ENCODE data around the gene RASSF7.
A peak's percentile ranks its signal among the peaks of the same experiment; 100 is the strongest.

The RASSF7 gene

DNA sequence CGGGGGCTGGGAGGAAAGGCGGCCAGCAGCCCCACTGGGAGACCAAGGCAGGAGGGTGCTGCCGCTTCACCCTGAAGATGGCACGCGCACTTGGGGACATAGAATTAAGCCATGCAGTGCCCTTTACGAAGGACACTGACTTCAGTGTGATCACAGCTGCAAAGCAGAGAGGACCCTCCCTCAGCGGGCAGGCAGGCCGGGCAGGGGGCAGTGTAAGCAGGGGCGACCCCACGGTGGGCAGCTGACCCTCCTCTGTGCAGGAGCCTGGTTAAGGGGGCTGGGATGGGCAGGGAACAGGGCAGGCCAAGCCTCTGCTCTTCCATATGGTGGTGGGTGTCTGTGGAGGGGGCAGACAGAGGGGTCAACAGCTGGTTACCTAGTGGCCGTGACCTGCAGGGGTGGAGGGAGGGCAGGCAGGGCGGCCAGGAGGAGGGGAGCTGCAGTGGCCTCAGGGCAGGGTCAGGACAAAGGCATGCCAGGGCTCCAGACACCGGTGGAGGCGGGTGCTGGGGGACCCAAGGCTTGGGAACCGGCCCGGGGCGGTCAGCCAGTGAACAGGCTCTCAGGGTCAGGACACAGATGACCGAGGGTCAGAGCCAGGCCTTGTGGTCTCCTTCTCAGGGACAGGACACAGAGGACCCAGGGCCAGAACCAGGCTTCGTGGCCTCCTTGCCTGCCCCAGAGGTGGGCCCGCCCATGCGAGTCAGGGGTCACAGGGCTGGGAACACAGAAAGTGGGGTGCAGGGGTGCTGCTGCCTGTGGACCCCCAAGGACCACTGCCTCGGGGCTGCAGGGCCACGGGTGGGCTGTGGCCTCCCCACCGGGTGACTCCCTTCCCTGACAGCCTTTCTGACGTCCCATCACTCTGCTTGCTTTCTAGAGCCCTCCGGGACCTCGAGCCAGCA is 7.4 kb upstream of the RASSF7 start:
- DNase-seq: no peak

DNA sequence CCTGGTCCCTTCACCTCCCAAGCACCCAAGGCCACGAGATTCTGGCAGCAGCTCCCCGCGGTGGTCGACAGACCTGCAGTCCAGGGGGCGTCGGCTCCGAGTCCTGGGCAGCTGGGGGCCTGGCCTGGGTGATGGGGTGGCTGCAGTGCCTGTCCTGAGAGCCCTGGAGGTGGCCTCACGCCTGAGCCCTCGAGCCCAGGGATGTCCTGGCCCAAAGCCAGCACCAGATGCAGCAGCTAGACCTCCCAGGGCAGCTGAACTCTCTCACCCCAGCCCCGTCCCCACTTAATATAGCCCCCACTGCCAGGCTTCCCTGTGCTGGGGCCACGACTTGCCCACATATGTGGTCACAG is 6.8 kb upstream of the RASSF7 start:
- no peak for DNase-seq

GRCh38 chr11:554428-555226 is 6.1 kb upstream of the RASSF7 start:
- DNase-seq: peak; percentile 78

GRCh38 chr11:555227-555779 is 5.5 kb upstream of the RASSF7 start:
- DNase-seq: no peak

- peak; percentile 25 for DNase-seq
Measured at GRCh38 chr11:555780-556661, 4.7 kb upstream of the RASSF7 start.

- no peak for DNase-seq
Measured at GRCh38 chr11:556662-557256, 4.0 kb upstream of the RASSF7 start.

GRCh38 chr11:557328-558132 is 3.2 kb upstream of the RASSF7 start:
- no peak for DNase-seq

GRCh38 chr11:558503-558902 is 2.3 kb upstream of the RASSF7 start:
- no peak for DNase-seq

DNA sequence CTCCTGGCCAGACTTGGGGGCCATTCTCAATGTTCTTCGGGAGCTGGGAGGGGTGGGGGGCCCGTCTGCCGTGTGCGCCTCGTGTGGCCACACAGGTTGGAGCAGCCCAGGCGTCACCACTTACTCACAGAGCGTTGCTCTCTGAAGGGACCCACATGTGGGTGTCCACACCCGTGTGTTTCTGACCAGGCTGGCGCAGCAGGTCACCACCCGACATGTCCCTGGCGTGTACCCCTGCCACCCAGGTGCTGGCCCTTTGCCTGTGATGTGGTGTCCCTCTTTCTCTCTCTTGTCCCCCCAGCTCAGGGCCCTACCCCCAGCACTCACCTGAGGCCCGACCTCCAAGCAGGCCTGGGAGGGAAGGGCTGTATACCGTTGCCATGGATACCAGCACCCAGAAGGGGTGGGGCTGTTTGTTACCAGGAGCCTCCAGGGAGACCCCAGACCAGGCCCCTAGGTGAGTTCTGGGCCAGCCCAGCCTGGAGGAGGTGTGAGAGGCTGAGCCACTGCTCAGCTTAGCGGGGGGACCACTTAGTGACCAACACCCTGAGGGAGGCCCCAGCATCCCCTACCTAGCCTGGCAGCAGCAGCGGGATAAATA is 1.6 kb upstream of the RASSF7 start:
- DNase-seq: no peak

DNA sequence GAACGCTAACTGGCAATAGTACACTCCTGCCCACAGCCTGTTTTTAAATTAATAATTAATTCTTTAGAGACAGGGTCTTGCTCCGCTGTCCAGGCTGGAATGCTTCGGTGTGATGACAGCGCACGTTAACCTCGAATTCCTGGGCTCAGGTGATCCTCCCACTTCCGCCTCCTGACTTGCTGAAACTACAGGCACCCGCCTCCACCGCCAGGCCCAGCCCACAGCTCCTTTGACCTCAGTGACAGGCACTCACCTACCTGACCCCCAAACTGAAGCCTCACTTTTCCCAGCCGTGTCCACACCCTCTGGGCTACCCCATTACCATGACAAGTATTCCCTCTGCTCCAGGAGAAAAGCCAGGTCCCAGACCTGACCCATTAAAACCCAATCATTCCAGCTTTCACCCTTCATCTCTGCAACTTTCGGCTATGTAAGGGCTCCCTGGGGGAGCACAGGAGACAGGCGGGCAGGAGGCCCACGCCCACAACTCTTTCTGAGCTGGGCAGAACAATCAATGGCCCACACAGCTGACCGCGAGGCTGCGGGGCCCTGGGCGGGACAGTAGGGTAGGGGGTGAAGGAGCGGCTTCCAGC is 962 bp upstream of the RASSF7 start:
- no peak for DNase-seq

DNA sequence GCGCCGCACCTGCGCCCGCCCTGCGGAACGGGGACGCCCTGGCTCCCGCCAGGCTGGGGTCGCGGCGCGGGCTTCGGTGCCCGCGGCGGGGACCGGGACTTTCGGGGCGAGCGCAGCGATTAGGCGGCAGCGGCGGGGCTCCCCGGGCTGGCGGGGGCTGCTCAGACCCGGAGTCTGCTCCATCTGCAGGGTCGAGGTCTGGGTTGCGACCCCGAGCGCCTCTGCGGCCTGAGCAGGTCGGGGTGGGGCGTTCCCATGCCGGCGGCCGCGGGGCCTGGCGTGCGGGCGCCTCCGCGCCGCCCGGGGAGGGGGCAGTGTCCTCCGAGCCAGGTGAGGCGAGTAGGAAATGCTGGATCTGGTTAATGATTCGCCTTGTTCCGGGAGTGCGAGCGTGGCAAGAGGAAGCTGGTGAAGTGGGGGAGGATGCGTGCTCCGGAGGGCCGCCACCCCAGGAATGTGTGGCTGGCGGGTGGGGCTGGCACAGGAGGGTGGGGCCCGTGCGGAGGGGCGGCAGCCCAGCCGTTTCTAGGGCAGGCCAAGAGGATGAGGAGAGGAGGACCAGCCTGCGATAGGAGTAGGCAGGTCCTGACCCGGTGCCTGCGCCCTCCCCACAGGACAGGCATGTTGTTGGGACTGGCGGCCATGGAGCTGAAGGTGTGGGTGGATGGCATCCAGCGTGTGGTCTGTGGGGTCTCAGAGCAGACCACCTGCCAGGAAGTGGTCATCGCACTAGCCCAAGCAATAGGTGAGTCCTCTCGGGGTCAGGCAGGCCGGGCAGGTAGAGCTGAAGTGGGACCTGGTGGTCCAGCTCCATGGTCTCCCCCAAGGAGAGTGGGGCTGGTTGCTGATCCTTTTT is 606 bp downstream of the RASSF7 start:
- DNase-seq: peak; percentile 20

- DNase-seq: no peak
Measured at GRCh38 chr11:562046-562645, 1.4 kb downstream of the RASSF7 start.

DNA sequence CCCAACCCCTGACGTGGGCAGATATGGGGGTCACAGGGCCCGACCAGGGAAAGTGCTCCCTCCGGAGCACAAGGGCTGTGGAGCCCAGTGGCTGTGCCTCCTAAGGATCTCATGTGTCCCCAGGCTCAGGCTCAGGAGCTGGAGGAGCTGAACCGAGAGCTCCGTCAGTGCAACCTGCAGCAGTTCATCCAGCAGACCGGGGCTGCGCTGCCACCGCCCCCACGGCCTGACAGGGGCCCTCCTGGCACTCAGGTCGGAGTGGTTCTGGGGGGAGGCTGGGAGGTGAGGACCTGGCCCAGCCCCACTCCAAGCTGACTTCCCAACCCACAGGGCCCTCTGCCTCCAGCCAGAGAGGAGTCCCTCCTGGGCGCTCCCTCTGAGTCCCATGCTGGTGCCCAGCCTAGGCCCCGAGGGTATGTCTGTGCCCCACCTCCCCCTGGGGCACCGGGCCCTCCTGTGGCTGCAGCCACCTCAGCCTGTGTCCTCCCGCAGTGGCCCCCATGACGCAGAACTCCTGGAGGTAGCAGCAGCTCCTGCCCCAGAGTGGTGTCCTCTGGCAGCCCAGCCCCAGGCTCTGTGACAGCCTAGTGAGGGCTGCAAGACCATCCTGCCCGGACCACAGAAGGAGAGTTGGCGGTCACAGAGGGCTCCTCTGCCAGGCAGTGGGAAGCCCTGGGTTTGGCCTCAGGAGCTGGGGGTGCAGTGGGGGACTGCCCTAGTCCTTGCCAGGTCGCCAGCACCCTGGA is 2.5 kb downstream of the RASSF7 start:
- no peak for DNase-seq

DNA sequence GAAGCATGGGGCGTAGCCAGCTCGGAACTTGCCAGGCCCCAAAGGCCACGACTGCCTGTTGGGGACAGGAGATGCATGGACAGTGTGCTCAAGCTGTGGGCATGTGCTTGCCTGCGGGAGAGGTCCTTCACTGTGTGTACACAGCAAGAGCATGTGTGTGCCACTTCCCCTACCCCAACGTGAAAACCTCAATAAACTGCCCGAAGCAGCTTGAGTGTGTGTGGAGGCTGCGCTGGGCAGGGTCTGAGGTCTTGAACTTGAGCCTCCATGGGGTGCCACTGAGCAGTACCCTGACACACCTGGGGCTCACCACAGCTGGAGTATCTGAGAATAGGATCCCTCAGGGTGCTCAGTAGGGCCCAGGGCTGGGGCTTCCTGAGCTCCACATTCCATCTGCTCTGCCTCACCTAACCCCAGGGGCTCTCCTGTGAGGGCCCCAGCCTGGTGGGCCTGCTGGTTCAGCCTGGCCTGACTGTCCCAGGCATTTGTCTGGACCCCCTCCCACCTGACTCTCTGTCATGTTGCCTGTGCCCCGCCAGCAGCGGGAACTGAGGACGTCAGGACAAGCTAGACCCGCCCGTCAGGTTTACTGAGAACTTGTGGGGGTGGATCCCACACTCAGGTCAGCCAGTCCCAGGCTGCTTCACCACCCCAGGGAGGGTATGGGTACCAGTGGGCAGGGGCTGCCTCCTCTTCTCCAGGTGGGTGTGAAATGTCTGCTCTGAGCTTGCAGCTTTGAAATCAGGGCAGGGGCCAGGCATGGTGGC is 3.2 kb downstream of the RASSF7 start:
- DNase-seq: no peak

DNA sequence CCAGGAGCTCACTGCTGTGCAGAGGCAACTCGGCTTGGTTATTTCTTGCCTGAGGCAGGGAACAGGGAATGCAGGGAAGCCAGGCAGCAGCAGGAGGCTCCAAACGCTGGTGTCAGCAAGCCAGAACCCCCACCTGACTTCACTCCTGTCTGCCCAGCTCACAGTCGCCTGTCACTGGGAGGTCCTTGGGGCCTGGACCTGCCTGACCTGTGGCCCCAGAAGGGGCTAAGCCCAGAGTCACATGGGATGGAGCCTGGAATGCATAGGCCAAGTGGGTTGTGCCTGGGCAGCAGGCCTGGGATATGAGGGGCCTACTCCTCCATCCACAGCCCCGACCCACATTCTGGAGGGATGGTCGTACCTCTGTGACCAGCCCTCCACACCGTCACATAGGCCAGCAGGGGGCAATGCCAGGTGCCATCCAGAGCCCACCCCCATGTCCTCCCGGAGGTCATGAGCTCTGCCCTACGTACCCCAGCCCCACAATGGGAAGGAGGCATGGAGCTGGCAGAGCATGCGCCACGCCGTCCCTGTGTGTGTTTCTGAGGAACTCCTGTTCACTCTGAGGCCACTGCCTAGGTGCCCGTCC is 5.2 kb downstream of the RASSF7 start:
- no peak for DNase-seq

DNA sequence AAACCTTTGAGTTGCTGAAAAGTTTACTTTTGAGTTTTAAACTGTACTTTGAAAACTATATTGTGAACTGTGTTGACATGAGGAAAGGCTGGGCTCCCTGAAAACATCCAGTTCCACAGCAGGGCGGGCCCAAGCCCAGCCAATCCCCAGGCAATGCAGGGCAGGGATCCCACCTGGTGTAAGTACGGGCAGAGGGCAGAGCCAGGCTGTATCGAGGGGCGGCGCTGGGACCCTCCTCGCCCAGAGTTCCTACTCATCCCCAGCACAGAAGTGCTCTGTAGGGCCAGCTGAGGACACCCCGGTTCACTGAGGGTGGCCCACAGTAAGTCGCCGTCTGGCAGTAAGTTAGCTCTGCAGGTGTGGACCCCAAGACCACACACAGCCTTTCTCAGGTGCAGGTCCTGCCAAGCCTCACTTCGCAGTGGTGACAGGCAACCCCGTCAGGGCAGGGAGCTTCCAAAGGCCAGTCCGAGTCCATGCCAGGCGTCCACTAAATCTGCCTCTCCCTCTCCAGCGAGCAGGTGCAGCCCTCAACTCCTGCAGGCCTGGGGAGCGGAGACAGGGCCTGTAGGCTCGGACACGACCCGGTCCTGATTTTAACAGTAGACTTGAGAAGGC is 6.3 kb downstream of the RASSF7 start:
- no peak for DNase-seq

Data from activated CD4-positive, alpha-beta T cell treated with anti-CD3 and anti-CD28 coated beads, Interleukin-2, Interleukin-6, amounts not matched to agents 100 ng/mL and 50 ng/mL, durations not matched to agents 16 hours and 8 hours (primary cell).